ENCODE measurements around the gene ASTN2. TPM values are rescaled to one million over a fixed set of nuclear protein-coding genes. Genes with fewer than 3 reads are reported as not detected.
A peak's percentile ranks its signal among the peaks of the same experiment; 100 is the strongest.

The ASTN2 gene
- total and polyA plus RNA-seq, 9 of the 15 experiments (the other 6 are each of a cell fraction or from before 2014, with no cell fraction given): 0.56 to 3.5 (median 1.9) TPM

- H4K20me1 ChIP-seq (replicated peaks; ENCODE audit: control insufficient read depth, insufficient read depth, low read length): no peaks in the 10 kb centered on the region
- no peaks in the 10 kb centered on the region for H3K9me3 ChIP-seq (replicated peaks; ENCODE audit: control insufficient read depth, insufficient read depth, low read depth, low read length)
- no peak overlapping the region; the same call in 1 of the 2 replicates for H3K4me2 ChIP-seq (ENCODE audit: insufficient read depth, low read length)
- H3K9me1 ChIP-seq (ENCODE audit: control insufficient read depth, insufficient read depth, low read length): no peaks in the 10 kb centered on the region
- intact Hi-C loops (cut with micrococcal nuclease): loop anchor here (2.0 kb wide), 1 partner anchor 74 kb away; no protein-coding TSS in a partner anchor
- POLR2A ChIA-PET: interaction anchor here (1.1 kb wide), 1 partner anchor 8 kb away, joined by 4 read pairs; no protein-coding TSS in a partner anchor
- FAIRE-seq (no peak), ATAC-seq (no peak), DNase-seq (ENCODE audit: extremely low read depth in 1 of 4, low spot score in 3 of 4) (no peak)
- 14% methylated on average over 7 of the region's 7 CpGs for WGBS (ENCODE audit: insufficient coverage, low coverage, missing lambda C conversion rate)
- H3K79me2 ChIP-seq (ENCODE audit: control insufficient read depth, insufficient read depth, low read length): no peaks in the 10 kb centered on the region
- H3K9ac ChIP-seq (ENCODE audit: insufficient read depth in 1 of 2, low read depth in 2 of 2, low read length in 2 of 2): no peak overlapping the region
- H3K27me3 ChIP-seq (ENCODE audit: control insufficient read depth in 2 of 2, insufficient read depth in 2 of 2, low read length in 2 of 2): no peaks in the 10 kb centered on the region
- H2AFZ ChIP-seq (ENCODE audit: low read depth, low read length): peak overlapping the region; percentile 30; the same call in 1 of the 2 replicates
- BruUV-seq (replicated peaks): no TSS peak
- CTCF ChIA-PET (ENCODE audit: low intra/inter-chr PET ratio): no interaction called here
- H3K4me1 ChIP-seq (replicated peaks in 1 of 2; ENCODE audit: control insufficient read depth in 2 of 2, insufficient read depth in 2 of 2, low read length in 2 of 2): peaks cover 5 to 30% of the 10 kb centered on the region in 2 experiments; a peak in 4 of 5 replicates
- H3K4me3 ChIP-seq: no peak overlapping the region
- no peak overlapping the region for H3K27ac ChIP-seq (ENCODE audit: extremely low read depth, low read depth, low read length)
- H3K36me3 ChIP-seq (ENCODE audit: control insufficient read depth, insufficient read depth, low read length): no peaks in the 10 kb centered on the region
- in situ Hi-C loops (cut with MboI): no loop called here
- peak; percentile 75 for TF ChIP-seq ZFP1 (CRISPR knock-in tag; IDR thresholded peaks at IDR 0.05)
- TF ChIP-seq, protein P1, sequence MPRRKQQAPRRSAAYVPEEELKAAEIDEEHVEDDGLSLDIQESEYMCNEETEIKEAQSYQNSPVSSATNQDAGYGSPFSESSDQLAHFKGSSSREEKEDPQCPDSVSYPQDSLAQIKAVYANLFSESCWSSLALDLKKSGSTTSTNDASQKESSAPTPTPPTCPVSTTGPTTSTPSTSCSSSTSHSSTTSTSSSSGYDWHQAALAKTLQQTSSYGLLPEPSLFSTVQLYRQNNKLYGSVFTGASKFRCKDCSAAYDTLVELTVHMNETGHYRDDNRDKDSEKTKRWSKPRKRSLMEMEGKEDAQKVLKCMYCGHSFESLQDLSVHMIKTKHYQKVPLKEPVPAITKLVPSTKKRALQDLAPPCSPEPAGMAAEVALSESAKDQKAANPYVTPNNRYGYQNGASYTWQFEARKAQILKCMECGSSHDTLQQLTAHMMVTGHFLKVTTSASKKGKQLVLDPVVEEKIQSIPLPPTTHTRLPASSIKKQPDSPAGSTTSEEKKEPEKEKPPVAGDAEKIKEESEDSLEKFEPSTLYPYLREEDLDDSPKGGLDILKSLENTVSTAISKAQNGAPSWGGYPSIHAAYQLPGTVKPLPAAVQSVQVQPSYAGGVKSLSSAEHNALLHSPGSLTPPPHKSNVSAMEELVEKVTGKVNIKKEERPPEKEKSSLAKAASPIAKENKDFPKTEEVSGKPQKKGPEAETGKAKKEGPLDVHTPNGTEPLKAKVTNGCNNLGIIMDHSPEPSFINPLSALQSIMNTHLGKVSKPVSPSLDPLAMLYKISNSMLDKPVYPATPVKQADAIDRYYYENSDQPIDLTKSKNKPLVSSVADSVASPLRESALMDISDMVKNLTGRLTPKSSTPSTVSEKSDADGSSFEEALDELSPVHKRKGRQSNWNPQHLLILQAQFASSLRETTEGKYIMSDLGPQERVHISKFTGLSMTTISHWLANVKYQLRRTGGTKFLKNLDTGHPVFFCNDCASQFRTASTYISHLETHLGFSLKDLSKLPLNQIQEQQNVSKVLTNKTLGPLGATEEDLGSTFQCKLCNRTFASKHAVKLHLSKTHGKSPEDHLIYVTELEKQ (CRISPR knock-in tag; IDR thresholded peaks at IDR 0.05): peak; percentile 11; the same call in 1 of the 2 replicates
- TF ChIP-seq MTA2 (IDR thresholded peaks at IDR 0.05; ENCODE audit: low read depth): no peak
- 0 out of 2 replicates have a peak, but pooled peaks have one; percentile 9 for TF ChIP-seq MAFG (tag; conservative IDR thresholded peaks at IDR 0.05)
- TF ChIP-seq, protein P2, sequence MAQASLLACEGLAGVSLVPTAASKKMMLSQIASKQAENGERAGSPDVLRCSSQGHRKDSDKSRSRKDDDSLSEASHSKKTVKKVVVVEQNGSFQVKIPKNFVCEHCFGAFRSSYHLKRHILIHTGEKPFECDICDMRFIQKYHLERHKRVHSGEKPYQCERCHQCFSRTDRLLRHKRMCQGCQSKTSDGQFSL (CRISPR knock-in tag; IDR thresholded peaks at IDR 0.05): 0 out of 2 replicates have a peak, but pooled peaks have one; percentile 43
- TF ChIP-seq, protein P2 (tag; IDR thresholded peaks at IDR 0.05): no peak
- 0 out of 2 replicates have a peak, but pooled peaks have one; percentile 11 for TF ChIP-seq PTTG1 (tag; IDR thresholded peaks at IDR 0.05; ENCODE audit: low read depth)
- TF ChIP-seq ASH1L (IDR thresholded peaks at IDR 0.05; ENCODE audit: borderline replicate concordance, low read depth, partially characterized antibody): no peak
- TF ChIP-seq KLF10 (CRISPR knock-in tag; IDR thresholded peaks at IDR 0.05): no peak
- TF ChIP-seq TAF15 (IDR thresholded peaks at IDR 0.05; ENCODE audit: low read depth, low read length): no peak
- 0 out of 4 replicates have a peak, but pooled peaks of 1 of the 2 experiments have one; percentile 27 for TF ChIP-seq UBTF (IDR thresholded peaks at IDR 0.05; ENCODE audit: borderline replicate concordance in 1 of 2, low read depth in 2 of 2, low read length in 2 of 2)
- no peak for TF ChIP-seq MED1 (CRISPR knock-in tag; IDR thresholded peaks at IDR 0.05; ENCODE audit: borderline replicate concordance)
- TF ChIP-seq ZNF766 (CRISPR knock-in tag; conservative IDR thresholded peaks at IDR 0.05): peak; percentile 55; the same call in 1 of the 2 replicates
- no peak for TF ChIP-seq ATF7 (IDR thresholded peaks at IDR 0.05)
Measured at GRCh38 chr9:116390303-116391228, 1024.3 kb downstream of the ASTN2 start.

All from K562 (cell line).